Measurements from ENCODE around the gene NEURL1B. TPM values are rescaled to one million over a fixed set of nuclear protein-coding genes. Genes with fewer than 3 reads are reported as not detected.

Gene NEURL1B
- polyA plus RNA-seq, 2 of the 4 experiments (the other 2 are of a cell fraction), result 0.89 to 2.1 TPM

GRCh38 chr5:172611913-172612312 is 29.1 kb upstream of the NEURL1B start:
- Histone ChIP-seq H3K4me2 (no peak overlapping the region), H3K4me3 (no peak overlapping the region), H3K9me3 (peaks cover 42% of the 10 kb centered on the region; the same call in 2 of the 3 replicates), H3K27ac (no peak overlapping the region), H3K4me1 (no peaks in the 10 kb centered on the region)
- ChIA-PET POLR2A (no interaction called here), CTCF (interaction anchor here (1.0 kb wide), 1 partner anchor 18 kb away, joined by 4 read pairs; no protein-coding TSS in a partner anchor)
- DNase-seq (ENCODE audit: low read depth in 1 of 2, low spot score in 1 of 2) (no peak), FAIRE-seq (no peak), ATAC-seq (no peak)
- 39% methylated on average over 8 of the region's 8 CpGs for WGBS (ENCODE audit: missing lambda C conversion rate)
- TF ChIP-seq HOXA7 (CRISPR knock-in tag; IDR thresholded peaks at IDR 0.05), result no peak
- TF ChIP-seq ZSCAN20 (CRISPR knock-in tag; IDR thresholded peaks at IDR 0.05), result no peak
- no peak for TF ChIP-seq BHLHE40 (IDR thresholded peaks at IDR 0.05; ENCODE audit: low read depth, low read length)
- no peak for TF ChIP-seq CBX2 (IDR thresholded peaks at IDR 0.05; ENCODE audit: borderline replicate concordance, low read depth)

DNA sequence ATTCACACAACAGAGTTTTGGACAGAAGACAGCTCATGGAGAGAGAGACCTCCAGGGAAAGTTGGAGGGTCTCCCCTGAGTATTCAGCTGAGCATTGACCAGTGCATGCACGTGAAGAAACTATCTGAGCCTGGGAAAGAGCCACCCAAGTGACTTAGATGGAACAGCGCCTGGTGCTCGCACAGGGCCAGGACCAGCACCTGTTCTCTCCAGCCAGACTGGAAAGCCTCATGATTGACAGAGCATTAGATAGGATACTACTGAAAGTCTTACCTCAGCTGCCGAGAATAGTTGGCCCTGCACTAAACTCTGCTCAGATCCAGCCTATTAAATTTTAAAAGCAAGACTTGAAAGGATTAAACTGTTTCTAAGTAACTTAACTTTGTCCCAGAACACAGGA is 28.3 kb upstream of the NEURL1B start:
- peaks cover 36% of the 10 kb centered on the region; the same call in 2 of the 3 replicates for H3K9me3 ChIP-seq
- H3K27ac ChIP-seq, result no peak overlapping the region
- ChIA-PET CTCF (interaction anchor here (1.0 kb wide), 1 partner anchor 17 kb away, joined by 4 read pairs; no protein-coding TSS in a partner anchor), POLR2A (no interaction called here)
- H3K4me3 ChIP-seq, result no peak overlapping the region
- FAIRE-seq, result no peak
- H3K4me2 ChIP-seq, result no peak overlapping the region
- WGBS (ENCODE audit: missing lambda C conversion rate), result 42% methylated on average over 4 of the region's 4 CpGs
- H3K4me1 ChIP-seq, result no peaks in the 10 kb centered on the region
- no peak for ATAC-seq
- TF ChIP-seq, protein P1, sequence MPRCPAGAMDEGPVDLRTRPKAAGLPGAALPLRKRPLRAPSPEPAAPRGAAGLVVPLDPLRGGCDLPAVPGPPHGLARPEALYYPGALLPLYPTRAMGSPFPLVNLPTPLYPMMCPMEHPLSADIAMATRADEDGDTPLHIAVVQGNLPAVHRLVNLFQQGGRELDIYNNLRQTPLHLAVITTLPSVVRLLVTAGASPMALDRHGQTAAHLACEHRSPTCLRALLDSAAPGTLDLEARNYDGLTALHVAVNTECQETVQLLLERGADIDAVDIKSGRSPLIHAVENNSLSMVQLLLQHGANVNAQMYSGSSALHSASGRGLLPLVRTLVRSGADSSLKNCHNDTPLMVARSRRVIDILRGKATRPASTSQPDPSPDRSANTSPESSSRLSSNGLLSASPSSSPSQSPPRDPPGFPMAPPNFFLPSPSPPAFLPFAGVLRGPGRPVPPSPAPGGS (IDR thresholded peaks at IDR 0.05), result no peak
- TF ChIP-seq FOXS1 (CRISPR knock-in tag; IDR thresholded peaks at IDR 0.05) (no peak), MAFK (IDR thresholded peaks at IDR 0.05; ENCODE audit: partially characterized antibody) (no peak), JUNB (IDR thresholded peaks at IDR 0.05) (no peak), FOSL2 (IDR thresholded peaks at IDR 0.05) (no peak), FOSL2 (CRISPR knock-in tag; IDR thresholded peaks at IDR 0.05) (no peak), PHF8 (IDR thresholded peaks at IDR 0.05; ENCODE audit: borderline replicate concordance, low read depth) (no peak), HOXB13 (CRISPR knock-in tag; IDR thresholded peaks at IDR 0.05; ENCODE audit: low read depth) (no peak), EHF (CRISPR knock-in tag; IDR thresholded peaks at IDR 0.05) (no peak), RAD21 (conservative IDR thresholded peaks at IDR 0.05 in 1 of 2, IDR thresholded peaks at IDR 0.05 in 1 of 2) (no peak), HOXA7 (CRISPR knock-in tag; IDR thresholded peaks at IDR 0.05) (no peak), GATA3 (IDR thresholded peaks at IDR 0.05; ENCODE audit: borderline replicate concordance) (no peak), CBX8 (IDR thresholded peaks at IDR 0.05) (no peak), MAX (IDR thresholded peaks at IDR 0.05) (no peak)
- DNase-seq (ENCODE audit: low read depth in 1 of 2, low spot score in 1 of 2), result no peak

- POLR2A ChIA-PET, result no interaction called here
- TF ChIP-seq TP53 (CRISPR knock-in tag; IDR thresholded peaks at IDR 0.05) (no peak), HOXB13 (CRISPR knock-in tag; IDR thresholded peaks at IDR 0.05; ENCODE audit: low read depth) (no peak), NR3C1 (IDR thresholded peaks at IDR 0.05) (no peak), SMC3 (IDR thresholded peaks at IDR 0.05) (no peak), MAZ (IDR thresholded peaks at IDR 0.05; ENCODE audit: borderline replicate concordance, low read depth, low read length) (no peak), HOXA7 (CRISPR knock-in tag; IDR thresholded peaks at IDR 0.05) (no peak), HDAC2 (IDR thresholded peaks at IDR 0.05) (no peak), RNF2 (IDR thresholded peaks at IDR 0.05; ENCODE audit: borderline replicate concordance, low read depth) (no peak), ATOH8 (CRISPR knock-in tag; IDR thresholded peaks at IDR 0.05; ENCODE audit: low read depth) (no peak), E2F6 (IDR thresholded peaks at IDR 0.05; ENCODE audit: borderline replicate concordance, low read depth) (no peak), JUNB (IDR thresholded peaks at IDR 0.05) (no peak), RAD21 (conservative IDR thresholded peaks at IDR 0.05 in 1 of 2, IDR thresholded peaks at IDR 0.05 in 1 of 2) (no peak)
- TF ChIP-seq, protein P1 (IDR thresholded peaks at IDR 0.05), result no peak
- TF ChIP-seq, protein P2, sequence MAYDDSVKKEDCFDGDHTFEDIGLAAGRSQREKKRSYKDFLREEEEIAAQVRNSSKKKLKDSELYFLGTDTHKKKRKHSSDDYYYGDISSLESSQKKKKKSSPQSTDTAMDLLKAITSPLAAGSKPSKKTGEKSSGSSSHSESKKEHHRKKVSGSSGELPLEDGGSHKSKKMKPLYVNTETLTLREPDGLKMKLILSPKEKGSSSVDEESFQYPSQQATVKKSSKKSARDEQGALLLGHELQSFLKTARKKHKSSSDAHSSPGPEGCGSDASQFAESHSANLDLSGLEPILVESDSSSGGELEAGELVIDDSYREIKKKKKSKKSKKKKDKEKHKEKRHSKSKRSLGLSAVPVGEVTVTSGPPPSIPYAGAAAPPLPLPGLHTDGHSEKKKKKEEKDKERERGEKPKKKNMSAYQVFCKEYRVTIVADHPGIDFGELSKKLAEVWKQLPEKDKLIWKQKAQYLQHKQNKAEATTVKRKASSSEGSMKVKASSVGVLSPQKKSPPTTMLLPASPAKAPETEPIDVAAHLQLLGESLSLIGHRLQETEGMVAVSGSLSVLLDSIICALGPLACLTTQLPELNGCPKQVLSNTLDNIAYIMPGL (CRISPR knock-in tag; IDR thresholded peaks at IDR 0.05; ENCODE audit: borderline replicate concordance), result no peak
- Histone ChIP-seq H3K9me3 (peaks cover 24% of the 10 kb centered on the region; the same call in 2 of the 3 replicates), H3K4me2 (no peak overlapping the region), H3K4me1 (no peaks in the 10 kb centered on the region), H3K4me3 (no peak overlapping the region), H3K27ac (no peak overlapping the region)
- CTCF ChIA-PET, result interaction anchor here (0.9 to 1.6 kb wide), 2 partner anchors 38 to 82 kb away, joined by 5 read pairs; no protein-coding TSS in a partner anchor
- DNase-seq (ENCODE audit: low read depth in 1 of 2, low spot score in 1 of 2) (no peak), FAIRE-seq (no peak), ATAC-seq (no peak)
- 22% methylated on average over 5 of the region's 5 CpGs for WGBS (ENCODE audit: missing lambda C conversion rate)
These were observed 24.9 kb upstream of the NEURL1B start for GRCh38 chr5:172616136-172616535.

All from A549 (cell line).